ENCODE measurements around the gene RMI1. TPM values are rescaled to one million over a fixed set of nuclear protein-coding genes. Genes with fewer than 3 reads are reported as not detected.

RMI1 gene
- total and polyA plus RNA-seq, 2 donors: 5.8 to 7.9 TPM

DNA sequence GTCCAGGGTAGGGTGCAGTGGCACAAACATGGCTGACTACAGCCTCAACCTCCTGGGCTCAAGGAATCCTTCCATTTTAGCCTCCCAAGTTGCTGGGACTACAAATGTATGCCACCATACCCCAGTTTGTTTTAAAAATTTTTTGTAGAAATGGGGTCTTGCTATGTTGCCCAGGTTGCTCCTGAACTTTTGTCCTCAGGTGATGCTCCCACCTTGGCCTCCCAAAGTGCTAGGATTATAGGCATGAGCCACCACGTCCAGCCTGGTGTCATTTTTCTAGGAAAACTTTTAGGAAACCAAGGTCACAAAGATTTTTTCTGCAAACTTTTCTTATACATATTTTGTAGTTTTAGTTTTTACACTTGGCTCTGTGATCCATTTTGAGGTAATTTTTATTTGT, 10.8 kb downstream of the RMI1 start:
- Histone ChIP-seq H3K36me3 (ENCODE audit: control insufficient read depth in 2 of 2, insufficient read depth in 2 of 2, low read length in 1 of 2) (peaks cover 3 to 11% of the 10 kb centered on the region in 2 donors), H3K27me3 (ENCODE audit: control insufficient read depth in 2 of 2, insufficient read depth in 1 of 2, low read length in 1 of 2) (no peaks in the 10 kb centered on the region), H3K27ac (ENCODE audit: low read depth in 1 of 2, low read length in 1 of 2) (no peak overlapping the region), H3K9me3 (ENCODE audit: control insufficient read depth in 2 of 2, insufficient read depth in 1 of 2, low read length in 1 of 2) (no peaks in the 10 kb centered on the region), H3K4me1 (ENCODE audit: control insufficient read depth in 2 of 2, insufficient read depth in 2 of 2, low read length in 2 of 2) (no peaks in the 10 kb centered on the region), H3K4me3 (ENCODE audit: low read length in 2 of 2) (no peak overlapping the region)
- 96% methylated on average over 1 of the region's 1 CpG for WGBS
- DNase-seq (ENCODE audit: low read depth in 6 of 9, low spot score in 9 of 9): no peak

- Histone ChIP-seq H3K27me3 (ENCODE audit: control insufficient read depth in 2 of 2, insufficient read depth in 1 of 2, low read length in 1 of 2) (no peaks in the 10 kb centered on the region), H3K4me1 (ENCODE audit: control insufficient read depth in 2 of 2, insufficient read depth in 2 of 2, low read length in 2 of 2) (no peaks in the 10 kb centered on the region), H3K9me3 (ENCODE audit: control insufficient read depth in 2 of 2, insufficient read depth in 1 of 2, low read length in 1 of 2) (no peaks in the 10 kb centered on the region), H3K27ac (ENCODE audit: low read depth in 1 of 2, low read length in 1 of 2) (no peak overlapping the region), H3K4me3 (ENCODE audit: low read length in 2 of 2) (no peak overlapping the region), H3K36me3 (ENCODE audit: control insufficient read depth in 2 of 2, insufficient read depth in 2 of 2, low read length in 1 of 2) (peaks cover 3 to 11% of the 10 kb centered on the region in 2 donors)
- DNase-seq (ENCODE audit: low read depth in 6 of 9, low spot score in 9 of 9): no peak
- WGBS: 97% methylated on average over 1 of the region's 1 CpG
These were observed 11.8 kb downstream of the RMI1 start for GRCh38 chr9:83992407-83992806.

- DNase-seq (ENCODE audit: low read depth in 6 of 9, low spot score in 9 of 9): no peak
- H3K9me3 ChIP-seq (ENCODE audit: control insufficient read depth in 2 of 2, insufficient read depth in 1 of 2, low read length in 1 of 2): no peaks in the 10 kb centered on the region
- H3K4me1 ChIP-seq (ENCODE audit: control insufficient read depth in 2 of 2, insufficient read depth in 2 of 2, low read length in 2 of 2): no peaks in the 10 kb centered on the region
- peaks cover 3 to 11% of the 10 kb centered on the region in 2 donors for H3K36me3 ChIP-seq (ENCODE audit: control insufficient read depth in 2 of 2, insufficient read depth in 2 of 2, low read length in 1 of 2)
- H3K27ac ChIP-seq (ENCODE audit: low read depth in 1 of 2, low read length in 1 of 2): no peak overlapping the region
- no peak overlapping the region for H3K4me3 ChIP-seq (ENCODE audit: low read length in 2 of 2)
- no peaks in the 10 kb centered on the region for H3K27me3 ChIP-seq (ENCODE audit: control insufficient read depth in 2 of 2, insufficient read depth in 1 of 2, low read length in 1 of 2)
These were observed 12.3 kb downstream of the RMI1 start for GRCh38 chr9:83992901-83993300.

GRCh38 chr9:83996126-83996525, 15.5 kb downstream of the RMI1 start:
- H3K9me3 ChIP-seq (ENCODE audit: control insufficient read depth in 2 of 2, insufficient read depth in 1 of 2, low read length in 1 of 2): no peaks in the 10 kb centered on the region
- peaks cover 0 to 9% of the 10 kb centered on the region in 2 donors for H3K36me3 ChIP-seq (ENCODE audit: control insufficient read depth in 2 of 2, insufficient read depth in 2 of 2, low read length in 1 of 2)
- no peak overlapping the region for H3K4me3 ChIP-seq (ENCODE audit: low read length in 2 of 2)
- DNase-seq (ENCODE audit: low read depth in 6 of 9, low spot score in 9 of 9): no peak
- no peaks in the 10 kb centered on the region for H3K4me1 ChIP-seq (ENCODE audit: control insufficient read depth in 2 of 2, insufficient read depth in 2 of 2, low read length in 2 of 2)
- WGBS: 98% methylated on average over 4 of the region's 4 CpGs
- H3K27ac ChIP-seq (ENCODE audit: low read depth in 1 of 2, low read length in 1 of 2): no peak overlapping the region
- H3K27me3 ChIP-seq (ENCODE audit: control insufficient read depth in 2 of 2, insufficient read depth in 1 of 2, low read length in 1 of 2): no peaks in the 10 kb centered on the region

DNA sequence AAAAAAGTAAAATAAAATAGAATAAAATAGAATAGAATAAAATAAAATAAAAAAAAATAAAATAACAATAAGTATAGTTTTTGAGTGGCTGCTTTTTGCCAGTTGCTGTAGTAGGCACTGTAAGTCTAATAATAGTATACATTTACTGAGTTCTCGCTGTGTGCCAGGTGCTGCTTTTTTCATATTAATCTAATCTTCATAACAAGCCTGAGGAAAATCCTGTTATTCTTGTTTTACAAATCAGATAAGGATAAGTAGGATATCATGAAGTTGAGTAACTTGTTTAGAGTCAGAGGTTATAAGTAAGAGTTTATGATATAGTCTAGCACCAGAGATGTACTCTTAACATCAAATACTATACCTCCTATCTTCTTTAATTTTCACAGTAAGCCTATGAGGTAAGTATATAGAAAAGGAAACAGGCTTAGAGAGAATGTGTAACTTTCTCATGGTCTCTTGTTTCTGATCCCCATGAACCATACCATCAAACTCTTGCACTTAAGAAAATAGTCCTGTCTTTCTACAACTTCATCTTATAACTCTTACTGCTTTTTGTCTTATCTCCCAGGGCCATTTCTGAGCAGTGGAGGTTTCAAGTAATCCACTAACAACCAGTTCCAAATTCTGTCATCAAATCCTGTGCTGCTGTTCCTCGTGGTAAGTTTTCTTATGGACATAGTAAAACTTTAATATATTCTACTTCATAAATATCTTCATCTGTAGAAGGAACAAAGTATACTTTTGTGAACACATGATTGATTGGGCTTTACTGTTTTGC, 18.7 kb downstream of the RMI1 start:
- peaks cover 4 to 16% of the 10 kb centered on the region in 2 donors for H3K36me3 ChIP-seq (ENCODE audit: control insufficient read depth in 2 of 2, insufficient read depth in 2 of 2, low read length in 1 of 2)
- H3K9me3 ChIP-seq (ENCODE audit: control insufficient read depth in 2 of 2, insufficient read depth in 1 of 2, low read length in 1 of 2): no peaks in the 10 kb centered on the region
- no peak overlapping the region for H3K27ac ChIP-seq (ENCODE audit: low read depth in 1 of 2, low read length in 1 of 2)
- no peaks in the 10 kb centered on the region for H3K27me3 ChIP-seq (ENCODE audit: control insufficient read depth in 2 of 2, insufficient read depth in 1 of 2, low read length in 1 of 2)
- 98% methylated on average over 2 of the region's 2 CpGs for WGBS
- no peak overlapping the region for H3K4me3 ChIP-seq (ENCODE audit: low read length in 2 of 2)
- H3K4me1 ChIP-seq (ENCODE audit: control insufficient read depth in 2 of 2, insufficient read depth in 2 of 2, low read length in 2 of 2): no peaks in the 10 kb centered on the region
- no peak for DNase-seq (ENCODE audit: low read depth in 6 of 9, low spot score in 9 of 9)

- H3K27me3 ChIP-seq (ENCODE audit: control insufficient read depth in 2 of 2, insufficient read depth in 1 of 2, low read length in 1 of 2): no peaks in the 10 kb centered on the region
- no peaks in the 10 kb centered on the region for H3K4me1 ChIP-seq (ENCODE audit: control insufficient read depth in 2 of 2, insufficient read depth in 2 of 2, low read length in 2 of 2)
- 97% methylated on average over 3 of the region's 3 CpGs for whole genome bisulfite sequencing
- DNase-seq (ENCODE audit: low read depth in 6 of 9, low spot score in 9 of 9): no peak
- H3K36me3 ChIP-seq (ENCODE audit: control insufficient read depth in 2 of 2, insufficient read depth in 2 of 2, low read length in 1 of 2): peaks cover 4 to 16% of the 10 kb centered on the region in 2 donors
- H3K9me3 ChIP-seq (ENCODE audit: control insufficient read depth in 2 of 2, insufficient read depth in 1 of 2, low read length in 1 of 2): no peaks in the 10 kb centered on the region
- no peak overlapping the region for H3K4me3 ChIP-seq (ENCODE audit: low read length in 2 of 2)
- no peak overlapping the region for H3K27ac ChIP-seq (ENCODE audit: low read depth in 1 of 2, low read length in 1 of 2)
These were observed 19.6 kb downstream of the RMI1 start for GRCh38 chr9:84000186-84000585.

DNA sequence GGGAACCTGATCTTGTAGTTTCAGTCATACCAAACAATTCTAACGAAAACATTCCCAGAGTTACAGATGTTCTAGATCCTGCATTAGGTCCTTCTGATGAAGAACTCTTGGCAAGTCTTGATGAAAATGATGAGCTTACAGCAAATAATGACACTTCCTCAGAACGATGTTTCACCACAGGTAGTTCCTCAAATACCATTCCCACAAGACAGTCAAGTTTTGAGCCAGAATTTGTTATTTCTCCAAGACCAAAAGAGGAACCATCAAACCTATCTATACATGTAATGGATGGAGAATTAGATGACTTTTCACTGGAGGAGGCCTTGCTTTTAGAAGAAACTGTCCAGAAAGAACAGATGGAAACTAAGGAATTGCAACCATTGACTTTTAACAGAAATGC, 21.0 kb downstream of the RMI1 start:
- H3K36me3 ChIP-seq (ENCODE audit: control insufficient read depth in 2 of 2, insufficient read depth in 2 of 2, low read length in 1 of 2): peaks cover 4 to 16% of the 10 kb centered on the region in 2 donors
- H3K27me3 ChIP-seq (ENCODE audit: control insufficient read depth in 2 of 2, insufficient read depth in 1 of 2, low read length in 1 of 2): no peaks in the 10 kb centered on the region
- no peak overlapping the region for H3K27ac ChIP-seq (ENCODE audit: low read depth in 1 of 2, low read length in 1 of 2)
- H3K4me3 ChIP-seq (ENCODE audit: low read length in 2 of 2): no peak overlapping the region
- H3K9me3 ChIP-seq (ENCODE audit: control insufficient read depth in 2 of 2, insufficient read depth in 1 of 2, low read length in 1 of 2): no peaks in the 10 kb centered on the region
- WGBS: 68% methylated on average over 2 of the region's 2 CpGs
- no peaks in the 10 kb centered on the region for H3K4me1 ChIP-seq (ENCODE audit: control insufficient read depth in 2 of 2, insufficient read depth in 2 of 2, low read length in 2 of 2)
- no peak for DNase-seq (ENCODE audit: low read depth in 6 of 9, low spot score in 9 of 9)

GRCh38 chr9:84002344-84002743, 21.7 kb downstream of the RMI1 start:
- H3K27me3 ChIP-seq (ENCODE audit: control insufficient read depth in 2 of 2, insufficient read depth in 1 of 2, low read length in 1 of 2): no peaks in the 10 kb centered on the region
- no peak overlapping the region for H3K27ac ChIP-seq (ENCODE audit: low read depth in 1 of 2, low read length in 1 of 2)
- no peak overlapping the region for H3K4me3 ChIP-seq (ENCODE audit: low read length in 2 of 2)
- H3K9me3 ChIP-seq (ENCODE audit: control insufficient read depth in 2 of 2, insufficient read depth in 1 of 2, low read length in 1 of 2): peaks cover 0 to 3% of the 10 kb centered on the region in 2 donors
- peaks cover 4 to 16% of the 10 kb centered on the region in 2 donors for H3K36me3 ChIP-seq (ENCODE audit: control insufficient read depth in 2 of 2, insufficient read depth in 2 of 2, low read length in 1 of 2)
- H3K4me1 ChIP-seq (ENCODE audit: control insufficient read depth in 2 of 2, insufficient read depth in 2 of 2, low read length in 2 of 2): no peaks in the 10 kb centered on the region
- peak in 2 of 9 donors; percentile 3 to 23 for DNase-seq (ENCODE audit: low read depth in 6 of 9, low spot score in 9 of 9)

DNA sequence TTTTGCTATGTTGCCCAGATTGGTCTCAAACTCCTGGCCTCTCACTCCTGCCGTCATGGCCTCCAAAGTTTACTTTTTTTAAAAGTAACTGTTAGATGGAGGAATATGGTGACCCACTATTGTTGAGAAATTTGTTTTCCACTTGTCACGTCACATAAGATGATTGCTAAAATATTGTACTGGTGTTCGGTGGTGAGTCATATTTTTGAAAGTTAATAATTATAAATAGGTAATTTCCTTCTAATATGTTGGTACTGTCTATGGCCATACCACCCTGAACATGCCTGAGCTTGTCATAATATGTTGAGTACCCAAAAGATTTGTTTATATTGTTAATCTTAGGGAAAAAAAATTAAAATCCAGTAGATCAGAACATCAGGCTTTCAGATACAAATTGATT, 22.6 kb downstream of the RMI1 start:
- Histone ChIP-seq H3K27ac (ENCODE audit: low read depth in 1 of 2, low read length in 1 of 2) (no peak overlapping the region), H3K36me3 (ENCODE audit: control insufficient read depth in 2 of 2, insufficient read depth in 2 of 2, low read length in 1 of 2) (peaks cover 4 to 16% of the 10 kb centered on the region in 2 donors), H3K27me3 (ENCODE audit: control insufficient read depth in 2 of 2, insufficient read depth in 1 of 2, low read length in 1 of 2) (no peaks in the 10 kb centered on the region), H3K9me3 (ENCODE audit: control insufficient read depth in 2 of 2, insufficient read depth in 1 of 2, low read length in 1 of 2) (peaks cover 0 to 3% of the 10 kb centered on the region in 2 donors), H3K4me3 (ENCODE audit: low read length in 2 of 2) (no peak overlapping the region), H3K4me1 (ENCODE audit: control insufficient read depth in 2 of 2, insufficient read depth in 2 of 2, low read length in 2 of 2) (no peaks in the 10 kb centered on the region)
- no peak for DNase-seq (ENCODE audit: low read depth in 6 of 9, low spot score in 9 of 9)
- WGBS: 98% methylated on average over 3 of the region's 3 CpGs
